Endothelial cell of umbilical vein (primary cell): ENCODE measurements around the gene ADAM29. TPM values are rescaled to one million over a fixed set of nuclear protein-coding genes. Genes with fewer than 3 reads are reported as not detected.

Experiments
- BruUV-seq: library from RNA; stranded (reverse); fragments of 400-500 nt; replicated peaks from 2 replicates; lab custom pipeline; 2021; lab: Mats Ljungman, UMichigan
- CTCF ChIA-PET: fragments of 300-600, 350-600 bp; sonication (Branson Sonifier 250); formaldehyde crosslinking; loops from one replicate; lab custom pipeline; 2021; ENCODE audit warnings: antibody characterized with exemption, inconsistent platforms; lab: Charles Lee
- POLR2A ChIA-PET: fragments of 300-600, 350-600 bp; sonication (Branson Sonifier 250); formaldehyde crosslinking; loops from one replicate; lab custom pipeline; 2021; ENCODE audit warnings: antibody characterized with exemption, inconsistent platforms; lab: Charles Lee
- DNase-seq: peaks from one replicate; pipeline ENCODE4 v3.0.0-alpha.2; 2011; ENCODE audit warnings: low read depth, low spot score
- FAIRE-seq: peaks from 2 replicates; lab custom pipeline; 2011; peaks lifted over from hg19 to GRCh38; lab: Jason Lieb, UNC
- H2AFZ ChIP-seq: 2 replicates; pipeline ENCODE4 v1.6.0; 2012; ENCODE audit warnings: low read depth, low read length, control low read depth, inconsistent platforms
- H3K27ac ChIP-seq: 2 replicates; pipeline ENCODE4 v1.5.1; 2011; ENCODE audit warnings: low read depth, mild to moderate bottlenecking, control low read depth, low read length, moderate library complexity; ENCODE audit not compliant: insufficient read depth
- H3K27me3 ChIP-seq, 2 experiments: 2 replicates each; pipeline versions ENCODE4 v1.6.0 to v1.6.1; 2011; ENCODE audit warnings: low read length in 2 of 2, mixed read lengths in 1 of 2; ENCODE audit not compliant: control insufficient read depth in 2 of 2, insufficient read depth in 2 of 2
- H3K36me3 ChIP-seq, 2 experiments: 2 replicates in 1 of 2; 3 replicates in 1 of 2; pipeline ENCODE4 v1.5.1; 2011; ENCODE audit warnings: low read length in 2 of 2, mild to moderate bottlenecking in 1 of 2, moderate library complexity in 1 of 2; ENCODE audit not compliant: control insufficient read depth in 2 of 2, insufficient read depth in 2 of 2; ENCODE audit errors: extremely low read depth in 1 of 2
- H3K4me1 ChIP-seq: 3 replicates; pipeline ENCODE4 v1.5.1; 2011; ENCODE audit warnings: mild to moderate bottlenecking, low read length; ENCODE audit not compliant: control insufficient read depth, insufficient read depth; ENCODE audit errors: extremely low read depth
- H3K4me2 ChIP-seq: 2 replicates; pipeline ENCODE4 v1.6.1; 2011; ENCODE audit warnings: low read length, control low read depth, mixed read lengths; ENCODE audit not compliant: insufficient read depth
- H3K4me3 ChIP-seq, 3 experiments: fragments of 200-600 bp in 1 of 3; sonication (generic), shearing (Covaris generic) in 1 of 3; replicated peaks in 1 of 3; 2 replicates each; pipeline ENCODE4 v1.5.1; 2011 to 2016; ENCODE audit warnings: control low read depth in 3 of 3, low read length in 3 of 3, mild to moderate bottlenecking in 2 of 3, inconsistent platforms in 1 of 3, low read depth in 1 of 3, moderate library complexity in 1 of 3; ENCODE audit not compliant: insufficient read depth in 1 of 3
- H3K79me2 ChIP-seq: 2 replicates; pipeline ENCODE4 v1.6.0; 2012; ENCODE audit warnings: low read length, inconsistent platforms; ENCODE audit not compliant: control insufficient read depth, insufficient read depth
- H3K9ac ChIP-seq: replicated peaks from 2 replicates; pipeline ENCODE3; 2011; ENCODE audit warnings: low read length, control low read depth; ENCODE audit not compliant: insufficient read depth; ENCODE audit errors: extremely low read depth
- H3K9me1 ChIP-seq: replicated peaks from 3 replicates; pipeline ENCODE4 v1.6.0; 2011; ENCODE audit warnings: mild to moderate bottlenecking, low read length; ENCODE audit not compliant: control insufficient read depth, insufficient read depth; ENCODE audit errors: extremely low read depth
- H3K9me3 ChIP-seq: replicated peaks from 2 replicates; pipeline ENCODE4 v1.5.1; 2012; ENCODE audit warnings: low read length, inconsistent platforms; ENCODE audit not compliant: control insufficient read depth, insufficient read depth
- H4K20me1 ChIP-seq: replicated peaks from 2 replicates; pipeline ENCODE3; 2011; ENCODE audit warnings: mild to moderate bottlenecking, low read length; ENCODE audit not compliant: control insufficient read depth, insufficient read depth; ENCODE audit errors: extremely low read depth
- EZH2 ChIP-seq: IDR thresholded peaks from 2 replicates; pipeline ENCODE4 v1.6.1; 2012; ENCODE audit warnings: borderline replicate concordance, low read depth, mild to moderate bottlenecking, moderate library complexity, low read length, inconsistent platforms; ENCODE audit not compliant: severe bottlenecking
- FOS ChIP-seq: IDR thresholded peaks from 2 replicates; pipeline ENCODE4 v1.6.1; 2011; ENCODE audit warnings: mild to moderate bottlenecking, low read length, moderate library complexity, borderline replicate concordance; ENCODE audit not compliant: insufficient read depth
- GATA2 ChIP-seq: IDR thresholded peaks from 2 replicates; pipeline ENCODE4 v1.7.0; 2011; ENCODE audit warnings: low read depth, mild to moderate bottlenecking, moderate library complexity, mixed read lengths, low read length; ENCODE audit not compliant: insufficient read length, insufficient read depth
- JUN ChIP-seq: IDR thresholded peaks from 2 replicates; pipeline ENCODE4 v1.6.1; 2011; ENCODE audit warnings: borderline replicate concordance, low read depth; ENCODE audit not compliant: insufficient read length, insufficient read depth
- MYC ChIP-seq: IDR thresholded peaks from one replicate; pipeline ENCODE4 v1.6.1; 2011; ENCODE audit warnings: mild to moderate bottlenecking, low read depth, low read length
- POLR2A ChIP-seq: IDR thresholded peaks from 2 replicates; pipeline ENCODE4 v1.6.1; 2012; ENCODE audit warnings: low read depth, mild to moderate bottlenecking, control low read depth, low read length
- POLR2AphosphoS5 ChIP-seq: IDR thresholded peaks from 2 replicates; pipeline ENCODE4 v1.6.1; 2012; ENCODE audit warnings: low read depth, mild to moderate bottlenecking, control low read depth, low read length, moderate library complexity; ENCODE audit not compliant: insufficient read depth
- dilution Hi-C: fragments of 300-500 bp; cut with MboI; formaldehyde crosslinking; loops from one replicate; pipeline ENCODE4 v1.15.0; 2019; ENCODE audit warnings: low sequenced_read_pairs; ENCODE audit not compliant: extremely low pct_ligation_motif_present
- intact Hi-C: fragments of 100-400 bp; cut with micrococcal nuclease; formaldehyde crosslinking; loops from one replicate; pipeline ENCODE4 v1.10.0; 2022
- polyA plus RNA-seq, 4 experiments: library from polyadenylated mRNA; depleted of rRNA in 3 of 4; stranded (reverse) in 3 of 4; unstranded in 1 of 4; fragments of >200 nt; gene quantifications; 2 replicates each; pipeline versions ENCODE4 v1.2.1 to v1.2.3, GENCODE V29; 2011 to 2012; ENCODE audit warnings: missing spikeins in 1 of 4
- total RNA-seq: library from RNA; stranded (reverse); gene quantifications from 2 replicates; pipeline ENCODE4 v1.2.3, GENCODE V29; 2021
- TF ChIP-seq, protein P1 (sequence below), 2 donors: IDR thresholded peaks; 1 replicate in 1 of 2; 2 replicates in 1 of 2; pipeline ENCODE4 v1.5.1; 2011; ENCODE audit warnings: low read length in 2 of 2, mild to moderate bottlenecking in 2 of 2, moderate library complexity in 2 of 2, control low read depth in 1 of 2, inconsistent platforms in 1 of 2, low read depth in 1 of 2; ENCODE audit not compliant: insufficient read depth in 1 of 2; ENCODE audit errors: extremely low read depth in 1 of 2
- TF ChIP-seq, protein P2 (sequence below): IDR thresholded peaks from 2 replicates; pipeline ENCODE4 v1.6.1; 2011; ENCODE audit not compliant: insufficient read depth, insufficient read length

Gene ADAM29
- total and polyA plus RNA-seq, 2 donors (not counting 3 experiments of a cell fraction or from before 2014, with no cell fraction given): not detected

DNA sequence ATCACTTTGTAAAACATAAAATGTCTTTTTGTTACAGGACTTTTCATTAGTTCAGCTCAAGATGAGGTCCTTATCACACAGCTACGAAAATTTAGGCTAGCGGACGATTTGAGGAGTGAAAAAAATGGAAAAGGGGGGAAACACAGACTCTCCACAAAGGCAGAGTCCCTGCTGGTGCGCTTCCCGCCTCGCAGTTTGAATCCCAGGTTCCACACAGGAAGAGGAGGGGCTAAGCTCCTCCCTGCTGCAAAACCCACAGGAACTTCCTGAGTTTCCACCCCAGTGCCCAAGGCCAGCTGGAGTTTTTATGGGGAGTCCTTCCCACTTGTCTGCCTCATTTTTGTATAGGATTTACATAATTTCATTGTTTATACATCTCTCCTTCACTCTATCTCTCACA lies 11.2 kb downstream of the ADAM29 start:
- Histone ChIP-seq H3K27ac (no peak overlapping the region), H3K36me3 (no peaks in the 10 kb centered on the region), H3K9ac (no peak overlapping the region), H3K9me1 (no peaks in the 10 kb centered on the region), H4K20me1 (no peaks in the 10 kb centered on the region), H3K4me2 (no peak overlapping the region), H3K4me1 (no peaks in the 10 kb centered on the region), H3K79me2 (no peaks in the 10 kb centered on the region), H3K4me3 (no peak overlapping the region), H3K27me3 (no peaks in the 10 kb centered on the region), H2AFZ (no peak overlapping the region), H3K9me3 (no peaks in the 10 kb centered on the region)
- intact Hi-C loops: no loop called here
- dilution Hi-C loops: no loop called here
- CTCF ChIA-PET: no interaction called here
- DNase-seq (no peak), FAIRE-seq (no peak)
- BruUV-seq: no TSS peak
- POLR2A ChIA-PET: no interaction called here
- no peak for TF ChIP-seq POLR2A

DNA sequence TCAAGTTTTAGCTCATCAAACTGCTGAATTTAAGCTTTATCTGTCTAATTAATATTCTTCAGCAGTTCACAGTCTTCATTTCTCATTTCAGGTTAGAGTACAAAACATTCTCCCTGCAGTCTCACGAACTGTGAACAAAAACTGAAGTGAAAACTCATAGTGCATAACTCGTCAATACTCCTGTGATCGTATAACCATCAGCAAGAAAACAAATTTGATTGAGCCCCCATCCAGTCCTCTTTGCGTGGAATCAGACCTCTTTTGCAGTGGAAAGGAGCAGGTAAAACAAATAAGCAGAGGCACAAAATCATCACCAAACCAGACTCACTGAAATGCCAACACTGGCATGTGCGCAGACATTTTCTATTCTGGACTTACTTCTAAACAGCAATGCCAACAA lies 12.7 kb downstream of the ADAM29 start:
- Histone ChIP-seq H3K4me1 (no peaks in the 10 kb centered on the region), H3K4me3 (no peak overlapping the region), H3K4me2 (no peak overlapping the region), H3K27me3 (no peaks in the 10 kb centered on the region), H2AFZ (no peak overlapping the region), H3K9ac (no peak overlapping the region), H3K9me3 (no peaks in the 10 kb centered on the region), H4K20me1 (no peaks in the 10 kb centered on the region), H3K36me3 (no peaks in the 10 kb centered on the region), H3K79me2 (no peaks in the 10 kb centered on the region), H3K27ac (no peak overlapping the region), H3K9me1 (no peaks in the 10 kb centered on the region)
- BruUV-seq: no TSS peak
- TF ChIP-seq GATA2 (no peak), FOS (no peak), EZH2 (no peak), MYC (no peak), JUN (no peak), POLR2A (no peak), POLR2AphosphoS5 (no peak)
- TF ChIP-seq, protein P1, sequence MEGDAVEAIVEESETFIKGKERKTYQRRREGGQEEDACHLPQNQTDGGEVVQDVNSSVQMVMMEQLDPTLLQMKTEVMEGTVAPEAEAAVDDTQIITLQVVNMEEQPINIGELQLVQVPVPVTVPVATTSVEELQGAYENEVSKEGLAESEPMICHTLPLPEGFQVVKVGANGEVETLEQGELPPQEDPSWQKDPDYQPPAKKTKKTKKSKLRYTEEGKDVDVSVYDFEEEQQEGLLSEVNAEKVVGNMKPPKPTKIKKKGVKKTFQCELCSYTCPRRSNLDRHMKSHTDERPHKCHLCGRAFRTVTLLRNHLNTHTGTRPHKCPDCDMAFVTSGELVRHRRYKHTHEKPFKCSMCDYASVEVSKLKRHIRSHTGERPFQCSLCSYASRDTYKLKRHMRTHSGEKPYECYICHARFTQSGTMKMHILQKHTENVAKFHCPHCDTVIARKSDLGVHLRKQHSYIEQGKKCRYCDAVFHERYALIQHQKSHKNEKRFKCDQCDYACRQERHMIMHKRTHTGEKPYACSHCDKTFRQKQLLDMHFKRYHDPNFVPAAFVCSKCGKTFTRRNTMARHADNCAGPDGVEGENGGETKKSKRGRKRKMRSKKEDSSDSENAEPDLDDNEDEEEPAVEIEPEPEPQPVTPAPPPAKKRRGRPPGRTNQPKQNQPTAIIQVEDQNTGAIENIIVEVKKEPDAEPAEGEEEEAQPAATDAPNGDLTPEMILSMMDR (IDR thresholded peaks at IDR 0.05; ENCODE audit: extremely low read depth in 1 of 2, insufficient read depth in 1 of 2, low read depth in 1 of 2, low read length in 2 of 2): no peak
- TF ChIP-seq, protein P2, sequence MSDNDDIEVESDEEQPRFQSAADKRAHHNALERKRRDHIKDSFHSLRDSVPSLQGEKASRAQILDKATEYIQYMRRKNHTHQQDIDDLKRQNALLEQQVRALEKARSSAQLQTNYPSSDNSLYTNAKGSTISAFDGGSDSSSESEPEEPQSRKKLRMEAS: no peak
- CTCF ChIA-PET: no interaction called here
- no peak for DNase-seq
- intact Hi-C loops: no loop called here
- FAIRE-seq: no peak
- dilution Hi-C loops: no loop called here
- POLR2A ChIA-PET: no interaction called here
